ENCODE results near the gene KCTD5.
"Not testable (repeated sequence)": the region's sequence is repeated elsewhere in the genome, so short reads cannot be mapped to it uniquely, and the experiment has no call there.

The KCTD5 gene

DNA sequence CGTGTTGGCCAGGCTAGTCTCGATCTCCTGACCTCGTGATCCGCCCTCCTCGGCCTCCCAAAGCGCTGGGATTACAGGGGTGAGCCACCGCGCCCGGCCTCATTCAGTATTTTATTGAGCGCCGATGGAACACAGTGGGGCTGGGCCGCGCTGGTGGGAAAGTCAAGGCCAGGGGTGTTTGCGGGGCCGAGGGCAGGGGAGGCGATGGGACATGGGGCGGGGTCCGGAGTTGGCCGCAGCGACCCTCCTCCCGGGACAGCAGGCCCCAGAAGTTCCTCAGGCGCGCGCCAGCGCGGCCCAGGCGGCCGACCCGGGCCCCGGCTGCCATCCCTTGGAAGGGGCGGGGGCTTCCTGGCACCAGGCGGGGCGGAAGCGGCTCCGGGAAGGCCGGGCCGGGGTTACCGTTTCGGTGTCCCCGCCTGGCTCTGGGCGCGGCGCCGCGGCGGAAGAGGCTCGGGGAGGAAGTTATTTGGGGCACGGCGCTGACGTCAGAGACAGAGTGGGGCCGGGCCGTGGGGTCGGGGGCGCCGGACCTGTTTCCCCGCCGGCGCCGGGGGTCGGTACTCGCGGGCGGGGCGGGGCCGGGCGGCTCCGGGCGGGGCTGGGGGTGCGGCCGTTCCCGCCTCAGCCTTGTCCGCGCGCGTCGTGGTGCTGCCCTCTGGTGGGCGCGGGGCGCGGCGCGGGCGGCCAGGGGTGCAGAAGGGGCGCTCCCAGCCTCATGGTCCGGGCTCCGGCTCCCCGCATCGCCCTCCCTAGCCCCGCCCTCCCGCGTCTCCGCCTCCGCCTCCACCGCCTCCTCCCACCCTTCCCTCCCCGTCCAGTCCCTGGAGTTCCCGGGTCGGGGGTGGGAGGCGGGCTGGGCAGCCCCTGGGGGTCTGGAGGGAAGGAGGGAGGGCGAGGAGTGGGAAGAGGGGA lies 38.7 kb downstream of the KCTD5 start:
- no peak for TF ChIP-seq CTCF (conservative IDR thresholded peaks at IDR 0.05; ENCODE audit: control insufficient read depth, insufficient read depth, low read depth, low read length)
- peak overlapping the region; percentile 50 for H3K4me3 ChIP-seq (ENCODE audit: control insufficient read depth, low read depth, low read length)
- peak; percentile 73 for DNase-seq (ENCODE audit: low read depth)

DNA sequence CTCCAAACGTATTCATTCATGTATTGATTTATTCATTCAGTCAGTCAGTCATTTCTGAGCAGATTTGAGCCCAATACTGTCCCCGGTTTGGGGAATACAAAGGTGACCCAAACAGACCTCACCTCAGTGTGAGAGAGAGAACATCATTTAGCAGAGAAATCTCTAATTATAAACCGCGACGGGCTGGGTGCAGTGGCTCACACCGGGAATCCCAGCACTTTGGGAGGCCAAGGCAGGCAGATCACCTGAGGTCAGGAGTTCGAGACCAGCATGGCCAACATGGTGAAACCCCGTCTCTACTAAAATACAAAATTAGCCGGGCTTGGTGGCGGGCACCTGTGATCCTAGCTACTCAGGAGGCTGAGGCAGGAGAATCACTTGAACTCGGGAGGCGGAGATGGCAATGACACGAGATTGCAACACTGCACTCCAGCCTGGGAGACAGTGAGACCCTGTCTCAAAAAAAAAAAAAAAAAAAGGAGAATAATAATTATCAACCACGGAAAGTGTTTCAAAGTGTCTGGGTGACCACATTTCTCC lies 39.4 kb downstream of the KCTD5 start:
- not testable (repeated sequence) for DNase-seq (ENCODE audit: low read depth)
- H3K4me3 ChIP-seq (ENCODE audit: control insufficient read depth, low read depth, low read length): peak overlapping the region; percentile 33

DNA sequence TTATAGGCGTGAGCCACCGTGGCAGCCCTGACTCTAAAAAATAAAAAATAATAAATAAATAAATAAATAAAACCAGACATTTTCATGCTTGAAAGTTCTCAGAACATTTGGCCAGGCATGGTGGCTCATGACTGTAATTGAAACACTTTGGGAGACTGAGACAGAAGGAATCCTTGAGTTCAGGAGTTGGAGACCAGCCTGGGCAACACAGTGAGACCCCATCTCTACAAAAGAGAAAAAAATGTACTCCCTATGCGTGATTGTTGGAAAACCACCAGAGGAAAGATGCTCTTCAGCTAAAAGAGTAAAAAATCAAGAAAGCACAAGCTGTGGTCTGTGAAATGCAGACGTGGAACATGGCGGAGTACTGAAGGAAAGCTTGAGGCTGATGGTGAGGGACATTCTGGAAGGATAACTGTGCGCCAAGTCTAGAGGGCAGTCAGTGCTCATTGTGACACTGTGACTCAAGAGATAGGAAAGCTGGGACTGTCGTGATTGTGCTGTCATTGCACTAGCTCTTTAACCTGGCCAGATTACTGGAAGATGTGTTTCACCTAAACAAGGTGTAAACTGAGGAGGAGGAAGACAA lies 41.9 kb downstream of the KCTD5 start:
- no peak overlapping the region for H3K4me3 ChIP-seq (ENCODE audit: control insufficient read depth, low read depth, low read length)
- no peak for DNase-seq (ENCODE audit: low read depth)
- no peak for TF ChIP-seq CTCF (conservative IDR thresholded peaks at IDR 0.05; ENCODE audit: control insufficient read depth, insufficient read depth, low read depth, low read length)

DNA sequence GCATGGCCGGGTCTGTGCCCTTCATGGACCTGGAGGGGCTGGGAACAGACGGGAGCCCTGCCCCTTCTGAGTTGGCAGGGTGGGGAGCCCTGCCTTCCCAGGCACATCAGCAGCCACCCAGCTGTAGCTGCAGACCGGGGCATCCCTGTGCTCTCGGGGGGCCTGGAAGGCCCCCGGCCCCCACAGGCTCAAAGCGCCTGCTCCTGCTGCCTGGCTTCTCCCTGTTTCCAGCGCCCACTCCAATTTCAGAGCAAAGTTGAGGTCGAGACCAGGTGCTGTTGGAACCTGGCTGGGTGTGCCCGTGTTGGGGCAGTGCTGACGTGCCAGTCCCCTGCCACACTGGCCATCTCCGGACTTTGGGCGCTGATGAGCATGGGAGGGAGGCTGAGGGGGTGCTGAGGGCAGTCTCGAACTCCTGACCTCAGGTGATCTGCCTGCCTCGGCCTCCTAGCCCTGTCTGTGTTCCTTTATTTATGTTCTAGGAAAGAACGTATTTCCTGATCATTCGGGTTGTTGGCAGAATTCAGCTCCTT lies 42.6 kb downstream of the KCTD5 start:
- H3K4me3 ChIP-seq (ENCODE audit: control insufficient read depth, low read depth, low read length): no peak overlapping the region
- no peak for DNase-seq (ENCODE audit: low read depth)
- no peak for TF ChIP-seq CTCF (conservative IDR thresholded peaks at IDR 0.05; ENCODE audit: control insufficient read depth, insufficient read depth, low read depth, low read length)

DNA sequence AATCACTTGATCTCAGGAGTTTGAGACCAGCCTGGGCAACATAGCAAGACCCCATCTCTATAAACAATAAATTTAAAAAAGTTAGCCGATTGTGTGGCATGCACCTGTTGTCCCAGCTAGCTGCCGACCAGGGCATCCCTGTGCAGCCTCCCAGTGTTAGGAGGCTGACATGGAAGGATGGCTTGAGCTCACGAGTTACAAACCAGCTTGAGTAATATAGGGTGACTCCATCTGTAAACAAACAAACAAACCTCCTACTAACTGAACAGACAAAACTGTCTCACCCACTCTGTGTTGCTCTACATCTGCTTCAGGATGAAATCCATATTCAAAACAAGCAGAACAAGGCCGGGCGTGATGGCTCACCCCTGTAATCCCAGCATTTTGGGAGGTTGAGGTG lies 44.6 kb downstream of the KCTD5 start:
- no peak overlapping the region for H3K4me3 ChIP-seq (ENCODE audit: control insufficient read depth, low read depth, low read length)
- no peak for DNase-seq (ENCODE audit: low read depth)
- TF ChIP-seq CTCF (conservative IDR thresholded peaks at IDR 0.05; ENCODE audit: control insufficient read depth, insufficient read depth, low read depth, low read length): no peak

DNA sequence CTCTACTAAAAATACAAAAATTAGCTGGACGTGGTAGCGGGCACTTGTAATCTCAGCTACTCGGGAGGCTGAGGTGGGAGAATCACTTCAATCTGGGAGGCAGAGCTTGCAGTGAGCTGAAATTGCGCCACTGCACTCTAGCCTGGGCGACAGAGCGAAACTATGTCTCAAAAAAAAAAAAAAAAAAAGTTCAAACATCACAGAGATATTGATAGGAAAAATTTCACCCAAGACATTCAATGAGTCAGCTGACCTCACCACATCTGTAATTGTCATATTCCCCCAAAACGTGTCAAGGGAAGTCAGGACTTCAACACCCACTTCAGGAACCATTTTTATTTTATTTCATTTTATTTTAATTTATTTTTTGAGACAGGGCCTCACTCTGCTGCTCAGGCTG lies 45.7 kb downstream of the KCTD5 start:
- no peak for DNase-seq (ENCODE audit: low read depth)
- no peak overlapping the region for H3K4me3 ChIP-seq (ENCODE audit: control insufficient read depth, low read depth, low read length)
- no peak for TF ChIP-seq CTCF (conservative IDR thresholded peaks at IDR 0.05; ENCODE audit: control insufficient read depth, insufficient read depth, low read depth, low read length)

Data from fibroblast of mammary gland (primary cell).